AG04450 (cell line): ENCODE results near the gene OR10W1. TPM values are rescaled to one million over a fixed set of nuclear protein-coding genes. Genes with fewer than 3 reads are reported as not detected.

Experiments
- CTCF ChIA-PET: fragments of 300-600, 350-600 bp; formaldehyde crosslinking; extraction: SDS; loops from one replicate; lab custom pipeline; 2022; ENCODE audit warnings: antibody characterized with exemption, inconsistent platforms; lab: Charles Lee
- POLR2A ChIA-PET: fragments of 350-600 bp; formaldehyde crosslinking; extraction: SDS; loops from one replicate; lab custom pipeline; 2021; ENCODE audit warnings: antibody characterized with exemption, inconsistent platforms; lab: Yijun Ruan, JAX
- DNase-seq: peaks from one replicate; pipeline ENCODE4 v3.0.0-alpha.2; 2011; ENCODE audit warnings: low read depth, low spot score
- H3K27ac ChIP-seq: one replicate; pipeline ENCODE4 v1.5.1; 2012; ENCODE audit warnings: low read depth, low read length, control low read depth
- H3K27me3 ChIP-seq: one replicate; pipeline ENCODE4 v1.6.0; 2012; ENCODE audit warnings: low read length; ENCODE audit not compliant: control insufficient read depth, insufficient read depth
- H3K4me3 ChIP-seq: 2 replicates; pipeline ENCODE4 v1.5.1; 2011; ENCODE audit warnings: mild to moderate bottlenecking, low read depth, low read length, control low read depth
- H3K9me3 ChIP-seq: 2 replicates; pipeline ENCODE4 v1.5.1; 2012; ENCODE audit warnings: low read length; ENCODE audit not compliant: control insufficient read depth, insufficient read depth
- CTCF ChIP-seq: IDR thresholded peaks from 2 replicates; pipeline ENCODE4 v1.5.1; 2011; ENCODE audit warnings: low read depth, low read length, control low read depth, inconsistent platforms
- polyA plus RNA-seq: library from polyadenylated mRNA; depleted of rRNA; stranded (reverse); fragments of >200 nt; gene quantifications from 2 replicates; pipeline ENCODE4 v1.2.3, GENCODE V29; 2011; rRNA removed

Gene OR10W1
- polyA plus RNA-seq, 1 experiment: not detected

DNA sequence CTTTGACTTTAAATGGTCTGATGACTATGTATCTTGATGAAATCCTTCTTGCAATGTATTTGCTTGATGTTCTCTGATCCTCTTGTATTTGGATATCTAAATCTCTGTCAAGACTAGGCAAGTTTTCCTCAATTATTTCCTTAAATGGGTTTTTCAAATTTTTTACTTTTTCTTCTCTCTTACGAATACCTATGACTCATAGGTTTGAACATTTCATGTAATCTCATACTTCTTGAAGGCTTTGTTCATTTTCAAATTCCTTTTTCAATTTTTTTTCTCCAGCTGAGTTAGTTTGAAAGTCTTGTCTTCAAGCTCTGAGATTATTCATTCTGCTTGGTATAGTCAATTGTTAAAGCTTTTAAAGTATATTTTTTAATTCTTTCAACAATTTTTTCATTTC, 13.1 kb downstream of the OR10W1 start:
- POLR2A ChIA-PET: no interaction called here
- no peaks in the 10 kb centered on the region for H3K9me3 ChIP-seq
- H3K4me3 ChIP-seq: no peak overlapping the region
- no peak for DNase-seq
- H3K27me3 ChIP-seq: no peaks in the 10 kb centered on the region
- no peak for TF ChIP-seq CTCF
- CTCF ChIA-PET: no interaction called here
- no peak overlapping the region for H3K27ac ChIP-seq

GRCh38 chr11:58243954-58244353, 24.1 kb downstream of the OR10W1 start:
- ChIA-PET CTCF (no interaction called here), POLR2A (no interaction called here)
- no peak overlapping the region for H3K27ac ChIP-seq
- H3K9me3 ChIP-seq: no peaks in the 10 kb centered on the region
- no peaks in the 10 kb centered on the region for H3K27me3 ChIP-seq
- H3K4me3 ChIP-seq: no peak overlapping the region
- no peak for TF ChIP-seq CTCF
- DNase-seq: no peak

DNA sequence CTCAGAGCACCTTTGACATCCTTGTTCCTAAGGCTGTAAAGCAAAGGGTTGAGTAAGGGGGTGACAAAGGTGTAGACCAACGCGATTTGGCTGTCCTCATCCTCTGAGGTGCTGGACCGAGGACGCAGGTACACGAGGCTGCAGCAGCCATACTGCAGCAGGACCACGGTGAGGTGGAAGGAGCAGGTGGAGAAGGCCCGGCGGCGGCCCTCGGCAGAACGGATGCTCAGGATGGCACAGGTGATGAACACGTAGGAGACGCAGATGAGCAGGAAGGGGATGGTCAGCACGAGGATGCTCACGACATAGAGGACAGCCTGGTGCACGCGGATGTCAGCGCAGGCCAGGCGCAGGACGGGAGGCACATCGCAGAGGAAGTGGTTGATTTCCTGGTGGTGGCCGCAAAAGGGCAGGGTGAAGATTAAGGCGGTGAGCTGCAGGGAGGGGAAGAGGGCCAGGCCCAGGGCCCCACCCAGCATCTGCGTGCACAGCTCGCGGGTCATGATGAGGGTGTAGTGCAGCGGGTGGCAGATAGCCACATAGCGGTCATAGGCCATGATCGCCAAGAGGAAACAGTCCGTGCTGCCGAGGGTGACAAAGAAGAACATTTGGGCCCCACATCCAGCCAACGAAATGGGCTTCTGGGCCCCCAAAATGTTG, 40.0 kb downstream of the OR10W1 start:
- Histone ChIP-seq H3K9me3 (peaks cover 8% of the 10 kb centered on the region), H3K27me3 (no peaks in the 10 kb centered on the region), H3K27ac (no peak overlapping the region), H3K4me3 (no peak overlapping the region)
- DNase-seq: no peak
- ChIA-PET CTCF (no interaction called here), POLR2A (no interaction called here)
- no peak for TF ChIP-seq CTCF

- DNase-seq: no peak
- POLR2A ChIA-PET: no interaction called here
Observed at GRCh38 chr11:58222721-58223120, 45.3 kb downstream of the OR10W1 start.

More at GRCh38 chr11:58222721-58223120, 45.3 kb downstream of the OR10W1 start:
- no peak overlapping the region for H3K4me3 ChIP-seq
- no peaks in the 10 kb centered on the region for H3K9me3 ChIP-seq
- CTCF ChIA-PET: no interaction called here
- no peak for TF ChIP-seq CTCF
- no peak overlapping the region for H3K27ac ChIP-seq
- no peaks in the 10 kb centered on the region for H3K27me3 ChIP-seq

Other genes with a start within 250 kb of the OR10W1 start
- not detected in 2 replicates for gene OR9Q1, start 244.4 kb downstream of the OR10W1 start, polyA plus RNA-seq
- not detected in 2 replicates for gene OR6Q1, start 237.3 kb downstream of the OR10W1 start, polyA plus RNA-seq
- gene OR9I1, start 142.7 kb downstream of the OR10W1 start, polyA plus RNA-seq: not detected in 2 replicates
- not detected in 2 replicates for gene OR9Q2, start 79.2 kb downstream of the OR10W1 start, polyA plus RNA-seq
- not detected in 2 replicates for gene OR1S2, start 64.1 kb downstream of the OR10W1 start, polyA plus RNA-seq
- gene OR1S1, start 55.5 kb downstream of the OR10W1 start, polyA plus RNA-seq: not detected in 2 replicates
- 0.12 and 0.17 TPM in 2 replicates for gene OR10Q1, start 39.3 kb downstream of the OR10W1 start, polyA plus RNA-seq
- gene OR5B17, start 90.8 kb upstream of the OR10W1 start, polyA plus RNA-seq: not detected in 2 replicates
- not detected in 2 replicates for gene OR5B3, start 138.6 kb upstream of the OR10W1 start, polyA plus RNA-seq
- 0.05 TPM in 1 of 2 replicates, not detected in the other for gene OR5B2, start 159.9 kb upstream of the OR10W1 start, polyA plus RNA-seq
- gene OR5B12, start 174.0 kb upstream of the OR10W1 start, polyA plus RNA-seq: not detected in 2 replicates
- not detected in 2 replicates for gene OR5B21, start 239.8 kb upstream of the OR10W1 start, polyA plus RNA-seq